NT2/D1 (cell line): ENCODE data around the gene TTLL8.

Source experiments
- DNase-seq: peaks from one replicate; pipeline ENCODE4 v3.0.0-alpha.2; 2011; ENCODE audit warnings: low read depth, low spot score
- H3K27me3 ChIP-seq: 2 replicates; pipeline ENCODE4 v1.6.0; 2011; ENCODE audit warnings: mild to moderate bottlenecking; ENCODE audit not compliant: insufficient read length, insufficient read depth
- H3K36me3 ChIP-seq: 2 replicates; pipeline ENCODE4 v1.6.1; 2011; ENCODE audit warnings: mild to moderate bottlenecking, low read length, mixed read lengths; ENCODE audit not compliant: insufficient read depth, insufficient read length
- H3K4me1 ChIP-seq: 2 replicates; pipeline ENCODE4 v1.5.1; 2011; ENCODE audit not compliant: insufficient read depth, insufficient read length
- H3K4me3 ChIP-seq: 2 replicates; pipeline ENCODE4 v1.5.1; 2011; ENCODE audit warnings: low read depth; ENCODE audit not compliant: insufficient read length
- H3K9ac ChIP-seq: 2 replicates; pipeline ENCODE4 v1.6.0; 2011; ENCODE audit warnings: low read depth; ENCODE audit not compliant: insufficient read length
- H3K9me3 ChIP-seq: 2 replicates; pipeline ENCODE4 v1.5.1; 2011; ENCODE audit warnings: mild to moderate bottlenecking, low read length; ENCODE audit not compliant: insufficient read depth
- SUZ12 ChIP-seq: IDR thresholded peaks from 2 replicates; pipeline ENCODE4 v1.6.1; 2011; ENCODE audit not compliant: insufficient read length, insufficient read depth; ENCODE audit errors: extremely low read depth
- YY1 ChIP-seq: IDR thresholded peaks from 2 replicates; pipeline ENCODE4 v1.6.1; 2011; ENCODE audit not compliant: insufficient read length, insufficient read depth
- ZNF274 ChIP-seq: IDR thresholded peaks from 2 replicates; pipeline ENCODE4 v1.6.1; 2011; ENCODE audit warnings: mild to moderate bottlenecking, low read depth, low read length

Gene TTLL8

DNA sequence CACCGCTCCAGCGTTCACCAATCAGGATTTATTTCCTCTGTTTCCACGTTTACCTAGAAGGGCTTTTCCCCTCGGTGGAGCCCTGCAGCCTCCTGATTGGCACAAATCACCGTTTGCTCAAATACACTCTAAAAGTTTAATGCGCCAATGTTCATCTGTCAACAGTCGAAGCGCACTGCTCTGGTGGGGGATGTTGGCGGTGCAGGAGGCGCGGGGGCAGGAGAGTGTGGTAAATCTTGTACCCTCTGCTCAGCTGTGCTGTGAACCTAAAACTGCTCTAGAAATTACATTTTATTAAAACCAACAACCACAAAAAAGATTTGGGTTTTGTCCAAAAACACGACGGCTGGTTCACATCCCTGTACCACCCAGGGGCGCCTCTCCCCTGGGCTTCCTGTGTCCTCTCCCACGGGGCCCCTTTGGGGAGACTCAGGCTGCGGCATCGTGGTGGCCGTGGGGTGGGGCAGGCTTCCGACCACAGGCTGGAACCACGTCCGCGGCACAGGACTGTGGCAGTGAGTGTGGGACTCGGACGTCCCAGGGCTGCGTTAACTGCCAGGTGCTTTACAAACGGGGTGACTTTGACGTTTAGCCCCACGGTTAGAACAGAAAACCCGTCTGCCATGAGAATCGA, 13.5 kb downstream of the TTLL8 start:
- TF ChIP-seq ZNF274 (no peak), YY1 (no peak), SUZ12 (no peak)
- Histone ChIP-seq H3K9ac (no peak overlapping the region), H3K9me3 (no peaks in the 10 kb centered on the region), H3K4me1 (no peaks in the 10 kb centered on the region), H3K27me3 (no peaks in the 10 kb centered on the region), H3K36me3 (no peaks in the 10 kb centered on the region), H3K4me3 (no peak overlapping the region)
- no peak for DNase-seq

DNA sequence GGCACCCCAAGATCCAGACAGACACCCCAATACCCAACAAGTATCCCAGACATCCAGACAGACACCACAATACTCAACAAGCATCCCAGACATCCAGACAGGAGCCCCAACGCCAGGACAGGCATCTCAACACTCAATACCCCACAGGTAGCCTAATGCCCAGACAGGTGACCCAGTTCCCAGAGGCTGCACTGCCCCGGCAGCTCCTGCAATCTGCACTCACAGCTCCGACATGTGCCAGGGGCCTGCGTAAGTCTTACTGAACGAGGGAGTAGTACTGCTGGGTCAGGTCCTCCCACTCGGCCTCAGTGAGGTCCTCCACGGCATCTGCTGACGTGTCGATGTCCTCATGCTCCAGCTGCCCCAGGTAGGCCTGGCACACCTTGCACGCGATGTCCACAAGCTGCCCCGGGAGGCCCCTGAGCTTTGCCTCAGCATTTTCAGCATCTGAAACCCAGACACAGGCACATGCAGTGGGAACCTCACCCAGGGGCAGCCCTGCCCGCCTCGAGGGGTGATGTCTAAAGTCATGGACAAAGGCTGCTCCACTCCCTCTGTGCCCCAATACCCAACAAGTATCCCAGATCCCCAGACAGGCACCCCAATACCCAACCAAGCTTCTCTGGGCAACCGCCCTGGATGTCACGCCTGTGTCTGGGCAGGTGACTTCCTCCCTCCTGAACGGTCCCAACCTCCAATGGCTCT, 16.6 kb downstream of the TTLL8 start:
- DNase-seq = no peak
- H3K27me3 ChIP-seq = no peaks in the 10 kb centered on the region
- H3K9ac ChIP-seq = no peak overlapping the region
- TF ChIP-seq SUZ12 = no peak
- no peak for TF ChIP-seq ZNF274
- no peak for TF ChIP-seq YY1
- no peak overlapping the region for H3K4me3 ChIP-seq
- no peaks in the 10 kb centered on the region for H3K4me1 ChIP-seq
- no peaks in the 10 kb centered on the region for H3K36me3 ChIP-seq
- H3K9me3 ChIP-seq = peaks cover 11% of the 10 kb centered on the region; the same call in 1 of the 2 replicates

DNA sequence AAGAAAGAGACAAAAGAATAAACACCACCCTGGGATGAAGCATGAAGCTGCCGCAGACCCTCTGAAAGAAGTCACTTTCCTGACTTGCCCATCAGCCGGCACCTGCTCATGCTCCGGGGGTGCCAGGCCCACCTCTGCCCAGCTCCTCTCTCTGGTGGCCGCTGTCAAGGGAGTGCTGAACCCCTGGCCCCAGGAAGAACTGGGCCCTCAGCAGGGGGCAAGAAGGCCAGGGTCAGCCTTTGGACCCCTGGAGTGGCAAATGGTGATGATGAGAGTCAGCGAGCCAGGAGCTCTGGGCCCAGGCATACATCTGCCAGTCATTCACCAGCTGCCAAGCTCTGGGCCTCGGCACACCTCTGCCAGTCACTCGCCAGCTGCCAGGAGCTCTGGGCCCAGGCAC, 17.4 kb downstream of the TTLL8 start:
- DNase-seq = no peak
- peaks cover 11% of the 10 kb centered on the region; the same call in 1 of the 2 replicates for H3K9me3 ChIP-seq
- H3K4me1 ChIP-seq = no peaks in the 10 kb centered on the region
- H3K27me3 ChIP-seq = no peaks in the 10 kb centered on the region
- TF ChIP-seq ZNF274 (no peak), SUZ12 (no peak), YY1 (no peak)
- no peak overlapping the region for H3K9ac ChIP-seq
- H3K4me3 ChIP-seq = no peak overlapping the region
- H3K36me3 ChIP-seq = no peaks in the 10 kb centered on the region

DNA sequence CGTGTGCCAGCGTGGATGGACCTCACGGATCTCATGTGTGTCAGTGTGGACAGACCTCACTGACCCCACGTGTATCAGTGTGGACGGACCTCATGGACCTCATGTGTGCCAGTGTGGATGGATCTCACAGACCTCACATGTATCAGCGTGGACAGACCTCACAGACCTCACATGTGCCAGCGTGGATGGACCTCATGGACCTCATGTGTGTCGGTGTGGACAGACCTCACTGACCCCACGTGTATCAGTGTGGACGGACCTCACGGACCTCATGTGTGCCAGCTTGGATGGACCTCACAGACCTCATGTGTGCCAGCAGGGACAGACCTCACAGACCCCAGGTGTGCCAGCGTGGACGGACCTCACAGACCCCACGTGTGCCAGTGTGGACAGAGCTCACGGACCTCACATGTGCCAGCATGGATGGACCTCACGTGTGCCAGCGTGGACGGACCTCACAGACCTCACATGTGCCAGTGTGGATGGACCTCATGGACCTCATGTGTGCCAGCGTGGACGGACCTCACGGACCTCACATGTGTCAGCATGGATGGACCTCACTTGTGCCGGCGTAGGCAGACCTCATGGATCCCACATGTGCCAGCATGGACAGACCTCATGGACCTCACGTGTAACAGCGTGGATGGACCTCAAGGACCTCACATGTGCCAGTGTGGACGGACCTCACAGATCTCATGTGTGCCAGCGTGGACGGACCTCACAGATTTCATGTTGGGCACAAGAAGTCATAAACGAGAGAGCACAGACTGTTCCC, 18.2 kb downstream of the TTLL8 start:
- H3K4me3 ChIP-seq = no peak overlapping the region
- DNase-seq = no peak
- no peaks in the 10 kb centered on the region for H3K36me3 ChIP-seq
- TF ChIP-seq ZNF274 (no peak), YY1 (no peak), SUZ12 (no peak)
- no peaks in the 10 kb centered on the region for H3K27me3 ChIP-seq
- peaks cover 11% of the 10 kb centered on the region; the same call in 1 of the 2 replicates for H3K9me3 ChIP-seq
- no peaks in the 10 kb centered on the region for H3K4me1 ChIP-seq
- H3K9ac ChIP-seq = no peak overlapping the region

DNA sequence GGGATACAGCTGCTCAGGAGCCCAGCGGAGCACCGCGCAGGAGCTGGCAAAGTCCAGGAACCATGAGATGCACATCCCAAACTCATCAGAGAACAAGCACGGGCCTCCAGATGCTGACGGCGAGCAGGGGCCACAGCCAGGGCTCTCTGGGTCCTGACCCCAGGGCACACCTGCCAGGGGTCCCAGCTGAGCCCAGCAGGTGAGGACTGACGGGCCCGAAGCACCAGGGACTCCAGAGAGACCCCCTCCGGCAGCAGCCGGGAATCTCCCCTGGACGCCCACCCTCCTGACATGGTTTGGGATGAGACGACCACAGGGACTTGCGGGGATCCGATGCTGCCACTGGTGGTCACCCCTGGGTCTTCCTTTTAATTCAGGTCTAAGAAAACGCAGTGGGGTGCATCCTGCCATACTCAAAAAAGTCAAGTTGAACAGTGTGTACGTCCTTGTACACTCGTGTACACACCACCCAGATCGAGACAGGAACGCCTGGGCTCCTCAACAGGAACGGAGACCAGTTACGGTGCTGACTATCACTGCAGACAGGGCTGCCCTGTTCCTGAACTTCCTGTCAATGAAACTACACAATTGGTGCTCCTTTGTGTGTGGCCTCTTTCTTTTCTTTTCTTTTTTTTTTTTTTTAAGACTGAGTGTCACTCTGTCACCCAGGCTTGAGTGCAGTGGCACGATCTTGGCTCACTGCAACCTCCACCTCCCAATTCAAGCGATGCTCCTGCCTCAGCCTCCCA, 21.9 kb downstream of the TTLL8 start:
- Histone ChIP-seq H3K4me1 (peaks cover 3% of the 10 kb centered on the region), H3K9me3 (peaks cover 11% of the 10 kb centered on the region; the same call in 1 of the 2 replicates), H3K36me3 (no peaks in the 10 kb centered on the region), H3K9ac (no peak overlapping the region), H3K4me3 (no peak overlapping the region), H3K27me3 (peaks cover 3% of the 10 kb centered on the region)
- TF ChIP-seq SUZ12 = no peak
- no peak for TF ChIP-seq ZNF274
- TF ChIP-seq YY1 = no peak
- no peak for DNase-seq

DNA sequence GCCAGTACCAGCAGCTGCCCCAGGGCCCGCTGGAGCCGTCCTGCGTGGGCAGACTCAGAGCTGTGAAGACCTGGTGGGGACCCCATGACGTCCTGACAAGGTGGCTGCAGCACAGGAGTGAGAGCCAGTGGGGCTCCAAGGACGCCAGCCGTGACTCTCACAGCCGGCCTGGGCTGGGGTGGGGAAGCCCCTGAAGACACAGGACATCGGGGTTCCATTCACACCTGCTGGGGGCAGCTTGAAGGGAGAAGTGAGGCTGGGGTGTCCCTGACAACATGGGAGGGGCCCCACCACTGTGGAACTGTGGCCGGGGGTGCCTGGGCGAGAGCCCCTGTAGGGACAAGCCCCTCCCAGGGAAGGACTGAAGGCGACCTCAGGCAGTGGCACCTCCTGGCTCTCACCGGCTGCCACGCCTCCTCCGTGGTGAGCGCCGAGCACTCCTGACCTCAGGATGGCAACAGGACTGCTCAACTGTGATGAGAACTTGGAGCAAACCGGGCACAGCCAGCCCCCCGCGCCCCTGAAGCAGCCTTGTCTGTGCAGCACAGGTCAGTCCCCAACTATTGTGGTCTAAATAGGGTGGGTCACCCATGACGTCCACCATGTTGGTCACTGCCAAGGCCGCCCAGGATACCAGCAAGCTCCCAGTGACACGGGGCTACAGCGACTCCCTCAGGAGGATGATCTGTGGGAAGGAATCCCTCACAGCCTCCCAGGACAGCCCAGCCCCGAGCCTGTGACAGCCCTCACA, 22.8 kb downstream of the TTLL8 start:
- H3K9me3 ChIP-seq = peaks cover 11% of the 10 kb centered on the region; the same call in 1 of the 2 replicates
- H3K36me3 ChIP-seq = no peaks in the 10 kb centered on the region
- no peak overlapping the region for H3K9ac ChIP-seq
- TF ChIP-seq YY1 (no peak), ZNF274 (no peak), SUZ12 (no peak)
- peaks cover 9% of the 10 kb centered on the region for H3K27me3 ChIP-seq
- DNase-seq = no peak
- H3K4me1 ChIP-seq = peaks cover 3% of the 10 kb centered on the region
- H3K4me3 ChIP-seq = no peak overlapping the region
